Measurements from ENCODE around the gene CDHR1. TPM values are rescaled to one million over a fixed set of nuclear protein-coding genes. Genes with fewer than 3 reads are reported as not detected.

CDHR1 gene
- total and polyA plus RNA-seq, 2 donors from 2014 or later: 0.47 to 1.1 TPM

GRCh38 chr10:84149854-84150253, 44.5 kb upstream of the CDHR1 start:
- Histone ChIP-seq H3K4me1 (ENCODE audit: control insufficient read depth in 2 of 3, insufficient read depth in 2 of 3, low read depth in 1 of 3, low read length in 3 of 3) (no peaks in the 10 kb centered on the region), H3K27ac (ENCODE audit: low read depth in 2 of 2, low read length in 2 of 2) (no peak overlapping the region), H3K9me3 (ENCODE audit: control insufficient read depth in 2 of 3, insufficient read depth in 1 of 3, low read length in 3 of 3) (no peaks in the 10 kb centered on the region), H3K27me3 (ENCODE audit: control insufficient read depth, insufficient read depth, low read length) (no peaks in the 10 kb centered on the region), H3K36me3 (ENCODE audit: control insufficient read depth in 2 of 3, insufficient read depth in 3 of 3, low read length in 3 of 3) (peaks cover 14 to 70% (median 52%) of the 10 kb centered on the region in 3 donors), H3K4me3 (ENCODE audit: low read length in 3 of 3) (no peak overlapping the region), H3K9ac (ENCODE audit: low read length in 3 of 3) (no peak overlapping the region)
- DNase-seq (no peak), FAIRE-seq (no peak)
- no peak for TF ChIP-seq CTCF (IDR thresholded peaks at IDR 0.05; ENCODE audit: borderline replicate concordance, extremely low read depth, insufficient read depth)
- intact Hi-C loops (cut with DNase I): loop anchor here (10.0 kb wide), 1 partner anchor 55 kb away; no protein-coding TSS in a partner anchor

- H3K9ac ChIP-seq (ENCODE audit: low read length in 3 of 3): no peak overlapping the region
- H3K4me1 ChIP-seq (ENCODE audit: control insufficient read depth in 2 of 3, insufficient read depth in 2 of 3, low read depth in 1 of 3, low read length in 3 of 3): no peaks in the 10 kb centered on the region
- H3K4me3 ChIP-seq (ENCODE audit: low read length in 3 of 3): no peak overlapping the region
- peaks cover 14 to 57% (median 40%) of the 10 kb centered on the region in 3 donors for H3K36me3 ChIP-seq (ENCODE audit: control insufficient read depth in 2 of 3, insufficient read depth in 3 of 3, low read length in 3 of 3)
- no peak for DNase-seq
- H3K9me3 ChIP-seq (ENCODE audit: control insufficient read depth in 2 of 3, insufficient read depth in 1 of 3, low read length in 3 of 3): no peaks in the 10 kb centered on the region
- no peaks in the 10 kb centered on the region for H3K27me3 ChIP-seq (ENCODE audit: control insufficient read depth, insufficient read depth, low read length)
- intact Hi-C loops (cut with DNase I): no loop called here
- TF ChIP-seq CTCF (IDR thresholded peaks at IDR 0.05; ENCODE audit: borderline replicate concordance, extremely low read depth, insufficient read depth): no peak
- no peak for FAIRE-seq
- H3K27ac ChIP-seq (ENCODE audit: low read depth in 2 of 2, low read length in 2 of 2): no peak overlapping the region
Measured at GRCh38 chr10:84152769-84153168, 41.6 kb upstream of the CDHR1 start.

- DNase-seq (no peak), FAIRE-seq (no peak)
- Histone ChIP-seq H3K9ac (ENCODE audit: low read length in 3 of 3) (no peak overlapping the region), H3K4me1 (ENCODE audit: control insufficient read depth in 2 of 3, insufficient read depth in 2 of 3, low read depth in 1 of 3, low read length in 3 of 3) (peaks cover 0 to 2% (median 0%) of the 10 kb centered on the region in 3 donors), H3K36me3 (ENCODE audit: control insufficient read depth in 2 of 3, insufficient read depth in 3 of 3, low read length in 3 of 3) (peaks cover 8 to 37% (median 25%) of the 10 kb centered on the region in 3 donors), H3K27me3 (ENCODE audit: control insufficient read depth, insufficient read depth, low read length) (no peaks in the 10 kb centered on the region), H3K4me3 (ENCODE audit: low read length in 3 of 3) (no peak overlapping the region), H3K27ac (ENCODE audit: low read depth in 2 of 2, low read length in 2 of 2) (no peak overlapping the region), H3K9me3 (ENCODE audit: control insufficient read depth in 2 of 3, insufficient read depth in 1 of 3, low read length in 3 of 3) (no peaks in the 10 kb centered on the region)
- intact Hi-C loops (cut with DNase I): no loop called here
- TF ChIP-seq CTCF (IDR thresholded peaks at IDR 0.05; ENCODE audit: borderline replicate concordance, extremely low read depth, insufficient read depth): no peak
Measured at GRCh38 chr10:84155521-84155920, 38.8 kb upstream of the CDHR1 start.

GRCh38 chr10:84156009-84156408, 38.3 kb upstream of the CDHR1 start:
- no peak for TF ChIP-seq CTCF (IDR thresholded peaks at IDR 0.05; ENCODE audit: borderline replicate concordance, extremely low read depth, insufficient read depth)
- Histone ChIP-seq H3K4me1 (ENCODE audit: control insufficient read depth in 2 of 3, insufficient read depth in 2 of 3, low read depth in 1 of 3, low read length in 3 of 3) (peaks cover 0 to 2% (median 0%) of the 10 kb centered on the region in 3 donors), H3K27ac (ENCODE audit: low read depth in 2 of 2, low read length in 2 of 2) (no peak overlapping the region), H3K36me3 (ENCODE audit: control insufficient read depth in 2 of 3, insufficient read depth in 3 of 3, low read length in 3 of 3) (peaks cover 8 to 32% (median 20%) of the 10 kb centered on the region in 3 donors), H3K4me3 (ENCODE audit: low read length in 3 of 3) (no peak overlapping the region), H3K9ac (ENCODE audit: low read length in 3 of 3) (no peak overlapping the region), H3K9me3 (ENCODE audit: control insufficient read depth in 2 of 3, insufficient read depth in 1 of 3, low read length in 3 of 3) (no peaks in the 10 kb centered on the region), H3K27me3 (ENCODE audit: control insufficient read depth, insufficient read depth, low read length) (no peaks in the 10 kb centered on the region)
- FAIRE-seq (no peak), DNase-seq (no peak)
- intact Hi-C loops (cut with DNase I): no loop called here

Measured in kidney (tissue), 14 donors.